Caco-2 (cell line): Measurements from ENCODE around the gene GGACT. TPM values are rescaled to one million over a fixed set of nuclear protein-coding genes. Genes with fewer than 3 reads are reported as not detected.

Experiments used
- BruUV-seq: library from RNA; stranded (reverse); fragments of 400-500 nt; replicated peaks from 2 replicates; lab custom pipeline; 2021; lab: Mats Ljungman, UMichigan
- CTCF ChIA-PET: fragments of 300-600 bp; sonication (Branson Sonifier 250); formaldehyde crosslinking; loops from one replicate; lab custom pipeline; 2022; ENCODE audit warnings: antibody characterized with exemption; lab: Charles Lee
- POLR2A ChIA-PET: fragments of 300-600 bp; sonication (Branson Sonifier 250); formaldehyde crosslinking; loops from one replicate; lab custom pipeline; 2022; ENCODE audit warnings: antibody characterized with exemption; lab: Charles Lee
- DNase-seq, 2 experiments: peaks; one replicate each; pipeline versions ENCODE4 v3.0.0 to v3.0.0-alpha.2; 2020 to 2022
- H3K27me3 ChIP-seq: replicated peaks from 2 replicates; pipeline ENCODE4 v1.6.0; 2011; ENCODE audit warnings: low read length; ENCODE audit not compliant: control insufficient read depth, insufficient read depth
- H3K36me3 ChIP-seq: 2 replicates; pipeline ENCODE4 v1.5.1; 2011; ENCODE audit warnings: low read length; ENCODE audit not compliant: control insufficient read depth, insufficient read depth
- H3K4me1 ChIP-seq: fragments of 250-450 bp; sonication (Bioruptor Pico); 2 replicates; pipeline ENCODE4 v1.5.1; 2020; ENCODE audit warnings: mild to moderate bottlenecking
- H3K4me3 ChIP-seq: 2 replicates; pipeline ENCODE4 v1.5.1; 2011; ENCODE audit warnings: low read depth, mild to moderate bottlenecking, control low read depth, low read length
- H3K9me3 ChIP-seq: fragments of 250-450 bp; sonication (Bioruptor Pico); 2 replicates; pipeline ENCODE4 v1.5.1; 2020; ENCODE audit warnings: mild to moderate bottlenecking, moderate library complexity
- H3K27ac Mint-ChIP-seq: one replicate; pipeline ENCODE4 v1.8.0; 2022; ENCODE audit warnings: mixed read lengths; ENCODE audit not compliant: unreplicated experiment
- H3K27me3 Mint-ChIP-seq: one replicate; pipeline ENCODE4 v1.8.0; 2022; ENCODE audit warnings: mixed read lengths; ENCODE audit not compliant: insufficient read depth, unreplicated experiment
- H3K36me3 Mint-ChIP-seq: one replicate; pipeline ENCODE4 v1.8.0; 2022; ENCODE audit warnings: mild to moderate bottlenecking, mixed read lengths; ENCODE audit not compliant: insufficient read depth, unreplicated experiment
- H3K4me1 Mint-ChIP-seq: one replicate; pipeline ENCODE4 v1.8.0; 2022; ENCODE audit warnings: low read depth, mixed read lengths; ENCODE audit not compliant: unreplicated experiment
- H3K4me3 Mint-ChIP-seq: one replicate; pipeline ENCODE4 v1.8.0; 2022; ENCODE audit warnings: mild to moderate bottlenecking, moderate library complexity, mixed read lengths; ENCODE audit not compliant: unreplicated experiment
- H3K9me3 Mint-ChIP-seq: one replicate; pipeline ENCODE4 v1.8.0; 2022; ENCODE audit warnings: mixed read lengths; ENCODE audit not compliant: unreplicated experiment
- intact Hi-C: fragments of 100-400 bp; cut with micrococcal nuclease; formaldehyde crosslinking; loops from one replicate; pipeline ENCODE4 v1.10.0; 2022; ENCODE audit not compliant: unreplicated experiment
- total RNA-seq: library from RNA; stranded (reverse); gene quantifications from 2 replicates; pipeline ENCODE4 v1.2.3, GENCODE V29; 2022
- TF ChIP-seq, protein P1 (sequence below), 2 experiments: fragments of 200-600 bp in 1 of 2; IDR thresholded peaks; 1 replicate in 1 of 2; 2 replicates in 1 of 2; pipeline versions ENCODE4 v1.5.1 to v1.8.0; 2011 to 2022; ENCODE audit warnings: antibody characterized with exemption in 1 of 2, control low read depth in 1 of 2, inconsistent platforms in 1 of 2, low read depth in 1 of 2, low read length in 1 of 2, mild to moderate bottlenecking in 1 of 2, moderate library complexity in 1 of 2; ENCODE audit not compliant: insufficient read depth in 1 of 2, severe bottlenecking in 1 of 2, unreplicated experiment in 1 of 2

The GGACT gene
- total RNA-seq, 1 experiment from 2014 or later: 3.6 TPM

DNA sequence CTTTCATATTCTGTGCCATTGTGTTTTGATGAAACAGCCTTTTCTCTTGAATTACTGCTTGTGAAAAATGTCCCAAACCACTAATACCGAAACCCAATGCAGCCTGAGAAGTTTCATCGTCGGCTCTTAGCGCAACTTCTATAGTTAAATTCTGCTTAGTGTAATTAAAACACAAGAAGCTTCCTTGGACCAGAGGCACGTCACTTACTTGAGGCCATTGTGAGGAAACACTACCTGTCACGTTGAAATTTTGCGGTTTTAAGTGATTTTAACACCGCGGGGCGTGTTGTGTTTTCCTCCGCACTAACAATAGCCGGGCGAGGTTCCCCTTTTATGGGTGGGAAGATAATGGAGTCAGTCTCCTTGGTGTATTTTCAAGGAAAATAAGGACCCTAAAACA is 70.9 kb downstream of the GGACT start:
- TF ChIP-seq, protein P1, sequence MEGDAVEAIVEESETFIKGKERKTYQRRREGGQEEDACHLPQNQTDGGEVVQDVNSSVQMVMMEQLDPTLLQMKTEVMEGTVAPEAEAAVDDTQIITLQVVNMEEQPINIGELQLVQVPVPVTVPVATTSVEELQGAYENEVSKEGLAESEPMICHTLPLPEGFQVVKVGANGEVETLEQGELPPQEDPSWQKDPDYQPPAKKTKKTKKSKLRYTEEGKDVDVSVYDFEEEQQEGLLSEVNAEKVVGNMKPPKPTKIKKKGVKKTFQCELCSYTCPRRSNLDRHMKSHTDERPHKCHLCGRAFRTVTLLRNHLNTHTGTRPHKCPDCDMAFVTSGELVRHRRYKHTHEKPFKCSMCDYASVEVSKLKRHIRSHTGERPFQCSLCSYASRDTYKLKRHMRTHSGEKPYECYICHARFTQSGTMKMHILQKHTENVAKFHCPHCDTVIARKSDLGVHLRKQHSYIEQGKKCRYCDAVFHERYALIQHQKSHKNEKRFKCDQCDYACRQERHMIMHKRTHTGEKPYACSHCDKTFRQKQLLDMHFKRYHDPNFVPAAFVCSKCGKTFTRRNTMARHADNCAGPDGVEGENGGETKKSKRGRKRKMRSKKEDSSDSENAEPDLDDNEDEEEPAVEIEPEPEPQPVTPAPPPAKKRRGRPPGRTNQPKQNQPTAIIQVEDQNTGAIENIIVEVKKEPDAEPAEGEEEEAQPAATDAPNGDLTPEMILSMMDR (IDR thresholded peaks at IDR 0.05; ENCODE audit: insufficient read depth in 1 of 2, low read depth in 1 of 2, low read length in 1 of 2, severe bottlenecking in 1 of 2, unreplicated experiment in 1 of 2): no peak
- no peaks in the 10 kb centered on the region for H3K36me3 ChIP-seq
- peak overlapping the region; percentile 26 for H3K27ac Mint-ChIP-seq
- peak overlapping the region; percentile 6; the same call in 1 of the 2 replicates for H3K4me3 ChIP-seq
- BruUV-seq: no TSS peak
- H3K4me1 Mint-ChIP-seq: peaks cover 7% of the 10 kb centered on the region
- no peaks in the 10 kb centered on the region for H3K9me3 ChIP-seq
- H3K9me3 Mint-ChIP-seq: no peaks in the 10 kb centered on the region
- no peaks in the 10 kb centered on the region for H3K27me3 ChIP-seq
- intact Hi-C loops: loop anchor here (1.0 to 10.0 kb wide), 4 partner anchors 203 to 859 kb away; partner anchors contain the start of gene ZIC2
- no peak for DNase-seq
- H3K4me3 Mint-ChIP-seq: peak overlapping the region; percentile 59
- no peaks in the 10 kb centered on the region for H3K36me3 Mint-ChIP-seq
- H3K27me3 Mint-ChIP-seq: no peaks in the 10 kb centered on the region
- ChIA-PET CTCF (interaction anchor here (0.6 to 1.2 kb wide), 5 partner anchors 22 to 601 kb away, joined by 3 to 4 read pairs (median 3); no protein-coding TSS in a partner anchor), POLR2A (interaction anchor here (0.6 kb wide), 1 partner anchor 493 kb away, joined by 5 read pairs; no protein-coding TSS in a partner anchor)
- peaks cover 12% of the 10 kb centered on the region; the same call in 1 of the 2 replicates for H3K4me1 ChIP-seq

DNA sequence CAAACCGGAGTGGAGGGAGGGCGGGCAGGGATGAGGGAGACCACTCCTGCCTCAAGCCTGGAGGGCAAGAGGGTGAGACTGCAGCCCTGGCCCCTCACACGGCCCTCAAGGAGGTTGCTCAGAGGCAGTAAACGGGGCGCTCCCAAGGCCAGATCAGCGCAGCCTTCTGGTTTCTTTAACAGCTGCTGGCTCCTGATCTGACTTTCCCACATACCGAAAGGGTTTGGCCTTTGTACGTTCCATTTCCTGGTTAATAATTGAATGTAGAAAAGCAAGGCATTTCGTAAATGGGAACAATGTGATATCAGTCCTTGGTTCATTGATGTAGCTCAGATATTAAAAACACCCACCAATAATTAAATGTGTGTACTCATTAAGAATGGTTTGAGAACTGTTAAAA is 71.5 kb downstream of the GGACT start:
- Mint-ChIP-seq H3K27ac (peak overlapping the region; percentile 26), H3K36me3 (no peaks in the 10 kb centered on the region), H3K4me1 (peaks cover 7% of the 10 kb centered on the region), H3K9me3 (no peaks in the 10 kb centered on the region), H3K4me3 (peak overlapping the region; percentile 59), H3K27me3 (no peaks in the 10 kb centered on the region)
- Histone ChIP-seq H3K4me3 (no peak overlapping the region), H3K27me3 (no peaks in the 10 kb centered on the region), H3K9me3 (no peaks in the 10 kb centered on the region), H3K36me3 (no peaks in the 10 kb centered on the region), H3K4me1 (peaks cover 12% of the 10 kb centered on the region; the same call in 1 of the 2 replicates)
- no TSS peak for BruUV-seq
- POLR2A ChIA-PET: interaction anchor here (0.5 kb wide), 1 partner anchor 901 kb away, joined by 4 read pairs; no protein-coding TSS in a partner anchor
- peak; percentile 57 to 73 for DNase-seq
- CTCF ChIA-PET: interaction anchor here (0.9 to 1.2 kb wide), 3 partner anchors 125 to 600 kb away, joined by 3 to 4 read pairs (median 3); no protein-coding TSS in a partner anchor
- intact Hi-C loops: loop anchor here (1.0 to 10.0 kb wide), 4 partner anchors 202 to 859 kb away; partner anchors contain the start of gene ZIC2
- TF ChIP-seq, protein P1 (IDR thresholded peaks at IDR 0.05; ENCODE audit: insufficient read depth in 1 of 2, low read depth in 1 of 2, low read length in 1 of 2, severe bottlenecking in 1 of 2, unreplicated experiment in 1 of 2): no peak

DNA sequence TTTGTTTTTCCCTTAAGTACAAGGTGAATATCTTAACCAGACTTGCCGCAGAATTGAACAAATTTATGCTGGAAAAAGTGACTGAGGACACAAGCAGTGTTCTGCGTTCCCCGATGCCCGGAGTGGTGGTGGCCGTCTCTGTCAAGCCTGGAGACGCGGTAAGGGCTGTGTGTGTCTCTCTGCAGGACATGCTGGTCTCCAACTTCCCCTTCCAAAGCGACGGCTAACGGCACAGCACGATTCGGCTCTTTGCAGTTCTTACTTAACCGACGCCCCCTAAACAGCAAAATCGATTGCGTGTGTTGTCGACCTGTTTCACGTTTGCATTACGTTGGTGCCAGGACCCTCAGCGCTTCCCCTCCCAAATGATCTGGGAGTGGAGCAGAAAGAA is 73.2 kb downstream of the GGACT start:
- Histone ChIP-seq H3K4me1 (peaks cover 12% of the 10 kb centered on the region; the same call in 1 of the 2 replicates), H3K4me3 (no peak overlapping the region), H3K9me3 (no peaks in the 10 kb centered on the region), H3K36me3 (no peaks in the 10 kb centered on the region), H3K27me3 (no peaks in the 10 kb centered on the region)
- ChIA-PET CTCF (interaction anchor here (0.7 to 1.8 kb wide), 3 partner anchors 31 to 597 kb away, joined by 3 to 6 read pairs (median 3); no protein-coding TSS in a partner anchor), POLR2A (no interaction called here)
- Mint-ChIP-seq H3K9me3 (no peaks in the 10 kb centered on the region), H3K27me3 (no peaks in the 10 kb centered on the region), H3K36me3 (no peaks in the 10 kb centered on the region), H3K4me1 (peaks cover 7% of the 10 kb centered on the region), H3K4me3 (no peak overlapping the region), H3K27ac (no peak overlapping the region)
- BruUV-seq: no TSS peak
- no peak for DNase-seq
- intact Hi-C loops: loop anchor here (2.0 to 10.0 kb wide), 4 partner anchors 201 to 533 kb away; partner anchors contain the start of gene ZIC2
- TF ChIP-seq, protein P1 (IDR thresholded peaks at IDR 0.05; ENCODE audit: insufficient read depth in 1 of 2, low read depth in 1 of 2, low read length in 1 of 2, severe bottlenecking in 1 of 2, unreplicated experiment in 1 of 2): no peak
